HFFc6 (cell line): ENCODE measurements around the gene DOCK6. TPM values are rescaled to one million over a fixed set of nuclear protein-coding genes. Genes with fewer than 3 reads are reported as not detected.
"Not testable (repeated sequence)": the region's sequence is repeated elsewhere in the genome, so short reads cannot be mapped to it uniquely, and the experiment has no call there.

Experiments
- DNase-seq: peaks from one replicate; pipeline ENCODE4 v3.0.0-alpha.2; 2018
- H3K27ac Mint-ChIP-seq: 2 replicates; pipeline ENCODE4 v1.8.0; 2020; ENCODE audit warnings: mild to moderate bottlenecking, mixed read lengths
- H3K27me3 Mint-ChIP-seq: 2 replicates; pipeline ENCODE4 v1.8.0; 2021; ENCODE audit warnings: mild to moderate bottlenecking, moderate library complexity, mixed read lengths; ENCODE audit not compliant: insufficient read depth
- H3K36me3 Mint-ChIP-seq: 2 replicates; pipeline ENCODE4 v1.8.0; 2021; ENCODE audit warnings: low read depth, mixed read lengths
- H3K4me1 Mint-ChIP-seq: 2 replicates; pipeline ENCODE4 v1.8.0; 2020; ENCODE audit warnings: low read depth, mixed read lengths
- H3K4me3 Mint-ChIP-seq: 2 replicates; pipeline ENCODE4 v1.8.0; 2020; ENCODE audit warnings: mild to moderate bottlenecking, moderate library complexity, mixed read lengths
- H3K9me3 Mint-ChIP-seq: 2 replicates; pipeline ENCODE4 v1.8.0; 2020; ENCODE audit warnings: mild to moderate bottlenecking, mixed read lengths
- total RNA-seq, 6 experiments: library from RNA; stranded (reverse); fragmentation: NEBNext Ultra II Directional; extraction: Animal tissue kit (Norgen Biotek cat#: 25700); gene quantifications; 2 replicates in 1 of 6; 3 replicates in 5 of 6; pipeline ENCODE4 v1.2.3, GENCODE V29; 2021
- TF ChIP-seq, protein P1 (sequence below): fragments of 200-600 bp; sonication (generic); IDR thresholded peaks from 2 replicates; pipeline ENCODE4 v1.5.0; 2021; ENCODE audit warnings: antibody characterized with exemption, mild to moderate bottlenecking

The DOCK6 gene
- total RNA-seq, 6 experiments from 2014 or later = 20.7 to 32.2 (median 22.9) TPM

DNA sequence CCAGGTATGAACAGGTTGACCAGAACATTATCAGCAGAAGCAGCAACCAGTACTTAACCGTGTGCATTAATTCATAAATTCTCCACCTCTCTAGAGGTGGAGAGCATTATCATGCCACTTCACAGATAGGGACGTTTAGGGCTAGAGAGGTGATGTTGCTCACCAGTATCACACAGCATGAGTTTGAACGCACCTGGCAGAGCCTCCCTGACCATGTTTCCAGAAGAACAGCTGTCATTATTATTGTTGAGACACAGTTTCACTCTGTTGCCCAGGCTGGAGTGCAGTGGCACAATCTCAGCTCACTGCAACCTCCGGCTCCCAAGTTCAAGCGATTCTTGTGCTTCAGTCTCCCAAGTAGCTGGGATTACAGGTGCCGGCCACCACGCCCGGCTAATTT lies 71.8 kb downstream of the DOCK6 start:
- Mint-ChIP-seq H3K27ac (peak overlapping the region; percentile 83), H3K4me3 (peak overlapping the region; percentile 71; the same call in 1 of the 2 replicates), H3K4me1 (peaks cover 41% of the 10 kb centered on the region)

GRCh38 chr19:11187441-11187840 lies 74.9 kb downstream of the DOCK6 start:
- peaks cover 5% of the 10 kb centered on the region for H3K9me3 Mint-ChIP-seq
- H3K4me1 Mint-ChIP-seq = peaks cover 35% of the 10 kb centered on the region
- no peak for DNase-seq
- peak overlapping the region; percentile 62 for H3K27ac Mint-ChIP-seq
- TF ChIP-seq, protein P1, sequence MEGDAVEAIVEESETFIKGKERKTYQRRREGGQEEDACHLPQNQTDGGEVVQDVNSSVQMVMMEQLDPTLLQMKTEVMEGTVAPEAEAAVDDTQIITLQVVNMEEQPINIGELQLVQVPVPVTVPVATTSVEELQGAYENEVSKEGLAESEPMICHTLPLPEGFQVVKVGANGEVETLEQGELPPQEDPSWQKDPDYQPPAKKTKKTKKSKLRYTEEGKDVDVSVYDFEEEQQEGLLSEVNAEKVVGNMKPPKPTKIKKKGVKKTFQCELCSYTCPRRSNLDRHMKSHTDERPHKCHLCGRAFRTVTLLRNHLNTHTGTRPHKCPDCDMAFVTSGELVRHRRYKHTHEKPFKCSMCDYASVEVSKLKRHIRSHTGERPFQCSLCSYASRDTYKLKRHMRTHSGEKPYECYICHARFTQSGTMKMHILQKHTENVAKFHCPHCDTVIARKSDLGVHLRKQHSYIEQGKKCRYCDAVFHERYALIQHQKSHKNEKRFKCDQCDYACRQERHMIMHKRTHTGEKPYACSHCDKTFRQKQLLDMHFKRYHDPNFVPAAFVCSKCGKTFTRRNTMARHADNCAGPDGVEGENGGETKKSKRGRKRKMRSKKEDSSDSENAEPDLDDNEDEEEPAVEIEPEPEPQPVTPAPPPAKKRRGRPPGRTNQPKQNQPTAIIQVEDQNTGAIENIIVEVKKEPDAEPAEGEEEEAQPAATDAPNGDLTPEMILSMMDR = no peak
- peaks cover 1% of the 10 kb centered on the region for H3K27me3 Mint-ChIP-seq
- H3K4me3 Mint-ChIP-seq = no peak overlapping the region; the same call in 1 of the 2 replicates
- H3K36me3 Mint-ChIP-seq = peaks cover 52% of the 10 kb centered on the region

More for the DNA sequence above, 71.8 kb downstream of the DOCK6 start:
- Mint-ChIP-seq H3K9me3 (peaks cover 5% of the 10 kb centered on the region), H3K36me3 (peaks cover 46% of the 10 kb centered on the region), H3K27me3 (no peaks in the 10 kb centered on the region; the same call in 1 of the 2 replicates)
- TF ChIP-seq, protein P1 = no peak
- no peak for DNase-seq

DNA sequence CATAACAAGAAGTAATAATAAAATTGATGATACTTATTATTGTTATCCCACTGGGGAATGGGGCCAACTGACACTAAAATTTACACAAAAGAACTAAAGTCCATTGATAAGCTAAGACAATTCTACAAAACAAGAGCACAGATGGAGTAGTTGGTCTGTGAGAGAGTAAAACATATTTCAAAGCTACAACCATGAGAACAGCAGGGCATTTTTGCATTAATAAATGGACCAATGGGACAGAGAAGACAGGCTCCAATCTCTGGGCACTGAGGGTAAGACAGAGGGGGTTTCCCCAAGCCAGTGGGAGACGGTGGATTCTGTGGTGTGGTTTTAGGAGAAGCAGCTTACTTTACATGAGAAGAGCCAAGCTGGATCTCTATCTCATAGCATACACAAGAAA lies 79.3 kb downstream of the DOCK6 start:
- H3K27ac Mint-ChIP-seq = 0 out of 2 replicates have a peak overlapping the region, but pooled peaks have one; percentile 2
- peaks cover 58% of the 10 kb centered on the region for H3K36me3 Mint-ChIP-seq

DNA sequence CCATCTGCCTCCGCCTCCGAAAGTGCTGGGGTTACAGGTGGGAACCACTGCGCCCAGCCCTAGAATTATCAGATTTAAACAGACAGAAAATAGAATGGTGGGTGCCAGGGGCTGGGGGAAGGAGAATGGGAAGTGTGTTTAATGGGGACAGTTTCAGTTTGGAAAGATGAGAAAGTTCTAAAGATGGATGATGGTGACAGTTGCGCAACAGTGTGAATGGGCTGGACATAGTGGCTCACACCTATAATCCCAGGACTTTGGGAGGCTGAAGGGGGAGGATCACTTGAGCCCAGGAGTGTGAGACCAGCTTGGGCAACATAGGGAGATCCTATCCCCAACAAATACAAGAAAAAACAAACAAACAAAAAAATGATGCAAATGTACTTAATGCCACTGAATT lies 80.8 kb downstream of the DOCK6 start:
- TF ChIP-seq, protein P1 = no peak
- no peak overlapping the region for H3K4me3 Mint-ChIP-seq
- H3K27ac Mint-ChIP-seq = peak overlapping the region; percentile 16; the same call in 1 of the 2 replicates
- H3K4me1 Mint-ChIP-seq = peaks cover 37% of the 10 kb centered on the region
- peaks cover 3% of the 10 kb centered on the region; the same call in 1 of the 2 replicates for H3K27me3 Mint-ChIP-seq
- peaks cover 54% of the 10 kb centered on the region for H3K36me3 Mint-ChIP-seq
- no peak for DNase-seq
- H3K9me3 Mint-ChIP-seq = no peaks in the 10 kb centered on the region

More for the DNA sequence above, 79.3 kb downstream of the DOCK6 start:
- TF ChIP-seq, protein P1 = no peak
- Mint-ChIP-seq H3K4me3 (no peak overlapping the region), H3K27me3 (peaks cover 3% of the 10 kb centered on the region; the same call in 1 of the 2 replicates), H3K9me3 (no peaks in the 10 kb centered on the region), H3K4me1 (peaks cover 38% of the 10 kb centered on the region)
- DNase-seq = no peak

DNA sequence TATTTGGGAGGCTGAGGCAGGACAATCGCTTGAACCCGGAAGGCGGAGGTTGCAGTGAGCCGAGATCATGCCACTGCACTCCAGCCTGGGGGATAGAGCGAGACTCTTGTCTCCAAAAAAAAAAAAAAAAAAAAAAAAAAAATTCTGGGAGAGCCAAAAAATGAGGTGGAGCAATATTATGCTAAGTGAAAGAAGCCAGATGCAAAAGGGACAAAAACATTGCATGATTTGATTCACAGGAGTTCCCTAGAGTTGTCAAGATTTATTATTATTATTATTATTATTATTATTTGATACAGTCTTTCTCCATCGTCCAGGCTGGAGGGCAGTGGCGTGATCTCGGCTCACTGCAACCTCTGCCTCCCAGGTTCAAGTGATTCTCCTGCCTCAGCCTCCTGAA lies 81.3 kb downstream of the DOCK6 start:
- Mint-ChIP-seq H3K36me3 (peaks cover 54% of the 10 kb centered on the region), H3K27ac (peak overlapping the region; percentile 85; the same call in 1 of the 2 replicates), H3K4me1 (peaks cover 37% of the 10 kb centered on the region)
- not testable (repeated sequence) for H3K9me3 Mint-ChIP-seq, DNase-seq, H3K27me3 Mint-ChIP-seq, H3K4me3 Mint-ChIP-seq

DNA sequence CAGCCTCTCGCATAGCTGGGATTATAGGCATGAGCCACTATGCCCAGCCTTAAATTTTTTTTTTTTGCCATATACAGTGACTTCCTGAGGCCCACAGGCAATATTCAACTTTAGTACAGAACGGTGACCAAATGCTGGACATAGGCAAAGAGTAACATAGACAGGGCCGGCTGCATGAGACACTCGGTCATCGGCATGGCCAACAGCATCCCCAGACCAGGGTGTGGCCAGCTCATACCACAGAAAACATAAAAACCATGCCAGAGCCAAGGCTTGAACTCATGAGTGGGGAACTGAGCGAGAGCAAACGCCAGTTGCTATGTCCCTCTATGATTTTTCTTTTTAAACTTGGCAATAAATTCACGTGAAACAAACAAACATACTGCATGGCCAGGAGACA lies 82.0 kb downstream of the DOCK6 start:
- Mint-ChIP-seq H3K27me3 (peaks cover 3% of the 10 kb centered on the region; the same call in 1 of the 2 replicates), H3K4me3 (no peak overlapping the region), H3K27ac (peak overlapping the region; percentile 85), H3K4me1 (peaks cover 37% of the 10 kb centered on the region), H3K36me3 (peaks cover 53% of the 10 kb centered on the region), H3K9me3 (no peaks in the 10 kb centered on the region)
- no peak for DNase-seq
- TF ChIP-seq, protein P1 = no peak
